ENCODE data around the gene PDCD4. TPM values are rescaled to one million over a fixed set of nuclear protein-coding genes. Genes with fewer than 3 reads are reported as not detected.
A peak's percentile ranks its signal among the peaks of the same experiment; 100 is the strongest.

Gene PDCD4
- total and polyA plus RNA-seq, 10 of the 15 experiments (the other 5 are each of a cell fraction or from before 2014, with no cell fraction given): 101 to 372 (median 171) TPM

DNA sequence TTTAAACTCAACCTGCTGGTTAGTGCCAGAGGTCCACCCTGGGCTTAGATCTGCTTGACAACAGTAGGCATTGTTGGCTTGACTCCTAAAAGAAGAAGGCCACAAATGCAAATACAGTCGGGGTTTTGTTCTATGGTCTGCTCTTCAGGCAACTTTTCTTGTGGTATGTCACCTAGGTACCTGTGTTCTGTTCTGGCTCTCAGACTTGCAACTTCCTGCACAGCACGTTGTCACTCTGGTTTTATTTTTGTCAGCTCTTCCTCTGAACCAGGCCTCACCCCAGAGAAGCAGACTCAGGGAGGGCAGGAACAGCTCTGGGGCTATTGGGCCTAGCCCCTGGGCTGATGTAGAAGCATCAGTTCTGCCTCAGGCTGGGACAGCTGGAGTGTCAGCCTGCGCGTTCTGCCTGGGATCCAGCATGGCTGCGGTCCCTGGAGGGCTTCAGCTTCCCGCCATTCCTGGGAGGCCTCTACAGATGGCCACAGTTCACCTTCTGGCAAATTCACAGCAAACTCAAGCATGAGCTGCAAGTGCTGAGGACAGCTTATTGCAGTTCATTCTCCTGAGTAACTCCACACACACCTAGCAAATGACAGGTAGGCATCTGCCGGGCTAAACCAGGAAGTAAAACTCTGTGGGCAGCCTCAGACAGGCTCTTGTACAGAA, 11.0 kb upstream of the PDCD4 start (continued):
- TF ChIP-seq, protein P1, sequence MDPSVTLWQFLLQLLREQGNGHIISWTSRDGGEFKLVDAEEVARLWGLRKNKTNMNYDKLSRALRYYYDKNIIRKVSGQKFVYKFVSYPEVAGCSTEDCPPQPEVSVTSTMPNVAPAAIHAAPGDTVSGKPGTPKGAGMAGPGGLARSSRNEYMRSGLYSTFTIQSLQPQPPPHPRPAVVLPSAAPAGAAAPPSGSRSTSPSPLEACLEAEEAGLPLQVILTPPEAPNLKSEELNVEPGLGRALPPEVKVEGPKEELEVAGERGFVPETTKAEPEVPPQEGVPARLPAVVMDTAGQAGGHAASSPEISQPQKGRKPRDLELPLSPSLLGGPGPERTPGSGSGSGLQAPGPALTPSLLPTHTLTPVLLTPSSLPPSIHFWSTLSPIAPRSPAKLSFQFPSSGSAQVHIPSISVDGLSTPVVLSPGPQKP (IDR thresholded peaks at IDR 0.05; ENCODE audit: low read depth, low read length): 0 out of 2 replicates have a peak, but pooled peaks have one; percentile 18
- TF ChIP-seq NR2C1 (IDR thresholded peaks at IDR 0.05): no peak
- TF ChIP-seq MXI1 (IDR thresholded peaks at IDR 0.05; ENCODE audit: low read depth, low read length): peak; percentile 68
- TF ChIP-seq, protein P2, sequence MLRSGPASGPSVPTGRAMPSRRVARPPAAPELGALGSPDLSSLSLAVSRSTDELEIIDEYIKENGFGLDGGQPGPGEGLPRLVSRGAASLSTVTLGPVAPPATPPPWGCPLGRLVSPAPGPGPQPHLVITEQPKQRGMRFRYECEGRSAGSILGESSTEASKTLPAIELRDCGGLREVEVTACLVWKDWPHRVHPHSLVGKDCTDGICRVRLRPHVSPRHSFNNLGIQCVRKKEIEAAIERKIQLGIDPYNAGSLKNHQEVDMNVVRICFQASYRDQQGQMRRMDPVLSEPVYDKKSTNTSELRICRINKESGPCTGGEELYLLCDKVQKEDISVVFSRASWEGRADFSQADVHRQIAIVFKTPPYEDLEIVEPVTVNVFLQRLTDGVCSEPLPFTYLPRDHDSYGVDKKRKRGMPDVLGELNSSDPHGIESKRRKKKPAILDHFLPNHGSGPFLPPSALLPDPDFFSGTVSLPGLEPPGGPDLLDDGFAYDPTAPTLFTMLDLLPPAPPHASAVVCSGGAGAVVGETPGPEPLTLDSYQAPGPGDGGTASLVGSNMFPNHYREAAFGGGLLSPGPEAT (IDR thresholded peaks at IDR 0.05; ENCODE audit: low read depth): no peak; the same call in 1 of the 2 replicates
- TF ChIP-seq NBN (IDR thresholded peaks at IDR 0.05): peak; percentile 88
- no peak for TF ChIP-seq ZNF384 (IDR thresholded peaks at IDR 0.05; ENCODE audit: borderline replicate concordance, low read depth, low read length)
- TF ChIP-seq BCL11A (IDR thresholded peaks at IDR 0.05; ENCODE audit: low read depth, low read length): no peak
- TF ChIP-seq NRF1 (conservative IDR thresholded peaks at IDR 0.05; ENCODE audit: low read depth, low read length): no peak
- TF ChIP-seq, protein P3, sequence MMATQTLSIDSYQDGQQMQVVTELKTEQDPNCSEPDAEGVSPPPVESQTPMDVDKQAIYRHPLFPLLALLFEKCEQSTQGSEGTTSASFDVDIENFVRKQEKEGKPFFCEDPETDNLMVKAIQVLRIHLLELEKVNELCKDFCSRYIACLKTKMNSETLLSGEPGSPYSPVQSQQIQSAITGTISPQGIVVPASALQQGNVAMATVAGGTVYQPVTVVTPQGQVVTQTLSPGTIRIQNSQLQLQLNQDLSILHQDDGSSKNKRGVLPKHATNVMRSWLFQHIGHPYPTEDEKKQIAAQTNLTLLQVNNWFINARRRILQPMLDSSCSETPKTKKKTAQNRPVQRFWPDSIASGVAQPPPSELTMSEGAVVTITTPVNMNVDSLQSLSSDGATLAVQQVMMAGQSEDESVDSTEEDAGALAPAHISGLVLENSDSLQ (IDR thresholded peaks at IDR 0.05): peak; percentile 41; the same call in 1 of the 2 replicates
- TF ChIP-seq CBFB (IDR thresholded peaks at IDR 0.05; ENCODE audit: low read depth): 0 out of 2 replicates have a peak, but pooled peaks have one; percentile 20
- peak; percentile 54; the same call in 1 of the 2 replicates for TF ChIP-seq ZNF217 (IDR thresholded peaks at IDR 0.05)
- peak; percentile 92 for TF ChIP-seq HDGF (IDR thresholded peaks at IDR 0.05)
- no peak for TF ChIP-seq KLF5 (IDR thresholded peaks at IDR 0.05; ENCODE audit: partially characterized antibody)
- TF ChIP-seq TAF1 (IDR thresholded peaks at IDR 0.05; ENCODE audit: borderline replicate concordance, low read depth, low read length): peak; percentile 51; the same call in 1 of the 2 replicates
- TF ChIP-seq CREM (IDR thresholded peaks at IDR 0.05; ENCODE audit: low read depth): 0 out of 2 replicates have a peak, but pooled peaks have one; percentile 8
- no peak for TF ChIP-seq STAT3 (IDR thresholded peaks at IDR 0.05; ENCODE audit: low read depth, low read length)
- peak; percentile 35; the same call in 1 of the 2 replicates for TF ChIP-seq CHD2 (IDR thresholded peaks at IDR 0.05; ENCODE audit: borderline replicate concordance, low read depth, low read length)
- peak; percentile 85 for TF ChIP-seq DPF2 (IDR thresholded peaks at IDR 0.05)
- TF ChIP-seq, protein P4, sequence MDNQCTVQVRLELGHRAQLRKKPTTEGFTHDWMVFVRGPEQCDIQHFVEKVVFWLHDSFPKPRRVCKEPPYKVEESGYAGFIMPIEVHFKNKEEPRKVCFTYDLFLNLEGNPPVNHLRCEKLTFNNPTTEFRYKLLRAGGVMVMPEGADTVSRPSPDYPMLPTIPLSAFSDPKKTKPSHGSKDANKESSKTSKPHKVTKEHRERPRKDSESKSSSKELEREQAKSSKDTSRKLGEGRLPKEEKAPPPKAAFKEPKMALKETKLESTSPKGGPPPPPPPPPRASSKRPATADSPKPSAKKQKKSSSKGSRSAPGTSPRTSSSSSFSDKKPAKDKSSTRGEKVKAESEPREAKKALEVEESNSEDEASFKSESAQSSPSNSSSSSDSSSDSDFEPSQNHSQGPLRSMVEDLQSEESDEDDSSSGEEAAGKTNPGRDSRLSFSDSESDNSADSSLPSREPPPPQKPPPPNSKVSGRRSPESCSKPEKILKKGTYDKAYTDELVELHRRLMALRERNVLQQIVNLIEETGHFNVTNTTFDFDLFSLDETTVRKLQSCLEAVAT (IDR thresholded peaks at IDR 0.05): peak; percentile 54
- TF ChIP-seq, protein P5, sequence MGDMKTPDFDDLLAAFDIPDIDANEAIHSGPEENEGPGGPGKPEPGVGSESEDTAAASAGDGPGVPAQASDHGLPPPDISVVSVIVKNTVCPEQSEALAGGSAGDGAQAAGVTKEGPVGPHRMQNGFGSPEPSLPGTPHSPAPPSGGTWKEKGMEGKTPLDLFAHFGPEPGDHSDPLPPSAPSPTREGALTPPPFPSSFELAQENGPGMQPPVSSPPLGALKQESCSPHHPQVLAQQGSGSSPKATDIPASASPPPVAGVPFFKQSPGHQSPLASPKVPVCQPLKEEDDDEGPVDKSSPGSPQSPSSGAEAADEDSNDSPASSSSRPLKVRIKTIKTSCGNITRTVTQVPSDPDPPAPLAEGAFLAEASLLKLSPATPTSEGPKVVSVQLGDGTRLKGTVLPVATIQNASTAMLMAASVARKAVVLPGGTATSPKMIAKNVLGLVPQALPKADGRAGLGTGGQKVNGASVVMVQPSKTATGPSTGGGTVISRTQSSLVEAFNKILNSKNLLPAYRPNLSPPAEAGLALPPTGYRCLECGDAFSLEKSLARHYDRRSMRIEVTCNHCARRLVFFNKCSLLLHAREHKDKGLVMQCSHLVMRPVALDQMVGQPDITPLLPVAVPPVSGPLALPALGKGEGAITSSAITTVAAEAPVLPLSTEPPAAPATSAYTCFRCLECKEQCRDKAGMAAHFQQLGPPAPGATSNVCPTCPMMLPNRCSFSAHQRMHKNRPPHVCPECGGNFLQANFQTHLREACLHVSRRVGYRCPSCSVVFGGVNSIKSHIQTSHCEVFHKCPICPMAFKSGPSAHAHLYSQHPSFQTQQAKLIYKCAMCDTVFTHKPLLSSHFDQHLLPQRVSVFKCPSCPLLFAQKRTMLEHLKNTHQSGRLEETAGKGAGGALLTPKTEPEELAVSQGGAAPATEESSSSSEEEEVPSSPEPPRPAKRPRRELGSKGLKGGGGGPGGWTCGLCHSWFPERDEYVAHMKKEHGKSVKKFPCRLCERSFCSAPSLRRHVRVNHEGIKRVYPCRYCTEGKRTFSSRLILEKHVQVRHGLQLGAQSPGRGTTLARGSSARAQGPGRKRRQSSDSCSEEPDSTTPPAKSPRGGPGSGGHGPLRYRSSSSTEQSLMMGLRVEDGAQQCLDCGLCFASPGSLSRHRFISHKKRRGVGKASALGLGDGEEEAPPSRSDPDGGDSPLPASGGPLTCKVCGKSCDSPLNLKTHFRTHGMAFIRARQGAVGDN (IDR thresholded peaks at IDR 0.05): peak; percentile 97

Data from GM12878 (cell line).